CD4-positive, alpha-beta T cell treated with Interleukin-2 at 100 ng/mL for 4 hours (primary cell): ENCODE results near the gene CADM2.
"Not testable (repeated sequence)": the region's sequence is repeated elsewhere in the genome, so short reads cannot be mapped to it uniquely, and the experiment has no call there.

Source experiments
- DNase-seq: peaks from one replicate; pipeline ENCODE4 v3.0.0-alpha.2; 2020; ENCODE audit warnings: low spot score

CADM2 gene

GRCh38 chr3:85670634-85671205 lies 711.9 kb downstream of the CADM2 start:
- DNase-seq, result no peak

GRCh38 chr3:85672761-85673160 lies 714.0 kb downstream of the CADM2 start:
- no peak for DNase-seq

- no peak for DNase-seq
Measured at GRCh38 chr3:85678713-85679112, 719.9 kb downstream of the CADM2 start.

- DNase-seq, result no peak
Measured at GRCh38 chr3:85681906-85682305, 723.1 kb downstream of the CADM2 start.

- no peak for DNase-seq
Measured at GRCh38 chr3:85691196-85691595, 732.4 kb downstream of the CADM2 start.

GRCh38 chr3:85697156-85697555 lies 738.4 kb downstream of the CADM2 start:
- DNase-seq, result no peak

GRCh38 chr3:85706130-85706529 lies 747.3 kb downstream of the CADM2 start:
- no peak for DNase-seq

GRCh38 chr3:85708325-85708724 lies 749.5 kb downstream of the CADM2 start:
- DNase-seq, result not testable (repeated sequence)

GRCh38 chr3:85709346-85709892 lies 750.6 kb downstream of the CADM2 start:
- no peak for DNase-seq

- DNase-seq, result no peak
Measured at GRCh38 chr3:85710490-85710889, 751.7 kb downstream of the CADM2 start.

GRCh38 chr3:85721409-85722145 lies 762.8 kb downstream of the CADM2 start:
- no peak for DNase-seq

GRCh38 chr3:85725809-85726208 lies 767.0 kb downstream of the CADM2 start:
- no peak for DNase-seq

GRCh38 chr3:85726241-85726640 lies 767.5 kb downstream of the CADM2 start:
- DNase-seq, result no peak

GRCh38 chr3:85737846-85738245 lies 779.1 kb downstream of the CADM2 start:
- no peak for DNase-seq

GRCh38 chr3:85740561-85740960 lies 781.8 kb downstream of the CADM2 start:
- no peak for DNase-seq

GRCh38 chr3:85758442-85758841 lies 799.7 kb downstream of the CADM2 start:
- DNase-seq, result no peak

- DNase-seq, result no peak
Measured at GRCh38 chr3:85760342-85760741, 801.6 kb downstream of the CADM2 start.

GRCh38 chr3:85780806-85781205 lies 822.0 kb downstream of the CADM2 start:
- DNase-seq, result no peak

- DNase-seq, result no peak
Measured at GRCh38 chr3:85781806-85782205, 823.0 kb downstream of the CADM2 start.

- no peak for DNase-seq
Measured at GRCh38 chr3:85783291-85783690, 824.5 kb downstream of the CADM2 start.

- no peak for DNase-seq
Measured at GRCh38 chr3:85785766-85786165, 827.0 kb downstream of the CADM2 start.

GRCh38 chr3:85790445-85791030 lies 831.7 kb downstream of the CADM2 start:
- no peak for DNase-seq

- no peak for DNase-seq
Measured at GRCh38 chr3:85796140-85796539, 837.4 kb downstream of the CADM2 start.
